PC-3 (cell line): Measurements from ENCODE around the gene C18orf32.

Experiments used
- EZH2 ChIP-seq: fragments of 300-600 bp; sonication (generic); IDR thresholded peaks from one replicate; pipeline ENCODE4 v1.6.1; 2017; ENCODE audit warnings: antibody characterized with exemption, mild to moderate bottlenecking, low read length; ENCODE audit not compliant: unreplicated experiment
- EZH2phosphoT487 ChIP-seq: fragments of 300-600 bp; sonication (generic); IDR thresholded peaks from 2 replicates; pipeline ENCODE4 v1.6.1; 2018; ENCODE audit warnings: mild to moderate bottlenecking, antibody characterized with exemption, low read length, borderline replicate concordance
- TF ChIP-seq, protein P1 (sequence below): fragments of 300-600 bp; sonication (generic); conservative IDR thresholded peaks from 2 replicates; pipeline ENCODE4 v1.5.1; 2017; ENCODE audit warnings: antibody characterized with exemption, low read depth, mild to moderate bottlenecking, low read length

DNA sequence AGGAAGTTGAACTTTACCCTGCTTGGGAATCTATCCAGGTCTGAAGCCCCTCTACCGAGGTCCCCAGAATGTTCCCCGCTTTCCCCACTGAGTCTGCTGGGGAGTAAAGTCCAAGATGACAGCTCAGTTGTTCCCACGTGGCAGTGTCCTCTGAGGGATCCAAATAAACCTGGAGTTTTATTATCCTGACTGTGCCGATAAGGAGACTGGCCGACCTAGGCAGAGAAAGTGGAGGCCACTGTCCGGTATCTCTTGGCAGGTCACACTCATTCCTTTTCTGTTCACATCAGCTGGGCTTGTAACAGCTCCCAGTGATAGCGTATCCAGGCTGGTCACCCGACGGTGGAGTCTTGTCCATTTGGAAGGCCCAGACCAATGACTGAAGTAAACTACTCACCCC lies 27.5 kb upstream of the C18orf32 start:
- TF ChIP-seq, protein P1, sequence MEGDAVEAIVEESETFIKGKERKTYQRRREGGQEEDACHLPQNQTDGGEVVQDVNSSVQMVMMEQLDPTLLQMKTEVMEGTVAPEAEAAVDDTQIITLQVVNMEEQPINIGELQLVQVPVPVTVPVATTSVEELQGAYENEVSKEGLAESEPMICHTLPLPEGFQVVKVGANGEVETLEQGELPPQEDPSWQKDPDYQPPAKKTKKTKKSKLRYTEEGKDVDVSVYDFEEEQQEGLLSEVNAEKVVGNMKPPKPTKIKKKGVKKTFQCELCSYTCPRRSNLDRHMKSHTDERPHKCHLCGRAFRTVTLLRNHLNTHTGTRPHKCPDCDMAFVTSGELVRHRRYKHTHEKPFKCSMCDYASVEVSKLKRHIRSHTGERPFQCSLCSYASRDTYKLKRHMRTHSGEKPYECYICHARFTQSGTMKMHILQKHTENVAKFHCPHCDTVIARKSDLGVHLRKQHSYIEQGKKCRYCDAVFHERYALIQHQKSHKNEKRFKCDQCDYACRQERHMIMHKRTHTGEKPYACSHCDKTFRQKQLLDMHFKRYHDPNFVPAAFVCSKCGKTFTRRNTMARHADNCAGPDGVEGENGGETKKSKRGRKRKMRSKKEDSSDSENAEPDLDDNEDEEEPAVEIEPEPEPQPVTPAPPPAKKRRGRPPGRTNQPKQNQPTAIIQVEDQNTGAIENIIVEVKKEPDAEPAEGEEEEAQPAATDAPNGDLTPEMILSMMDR = no peak
- TF ChIP-seq EZH2 = no peak
- TF ChIP-seq EZH2phosphoT487 = no peak
